ENCODE results near the gene KRTAP10-3. TPM values are rescaled to one million over a fixed set of nuclear protein-coding genes. Genes with fewer than 3 reads are reported as not detected.

KRTAP10-3 gene
- total and polyA plus RNA-seq, 9 of the 15 experiments (the other 6 are each of a cell fraction or from before 2014, with no cell fraction given), result not detected

DNA sequence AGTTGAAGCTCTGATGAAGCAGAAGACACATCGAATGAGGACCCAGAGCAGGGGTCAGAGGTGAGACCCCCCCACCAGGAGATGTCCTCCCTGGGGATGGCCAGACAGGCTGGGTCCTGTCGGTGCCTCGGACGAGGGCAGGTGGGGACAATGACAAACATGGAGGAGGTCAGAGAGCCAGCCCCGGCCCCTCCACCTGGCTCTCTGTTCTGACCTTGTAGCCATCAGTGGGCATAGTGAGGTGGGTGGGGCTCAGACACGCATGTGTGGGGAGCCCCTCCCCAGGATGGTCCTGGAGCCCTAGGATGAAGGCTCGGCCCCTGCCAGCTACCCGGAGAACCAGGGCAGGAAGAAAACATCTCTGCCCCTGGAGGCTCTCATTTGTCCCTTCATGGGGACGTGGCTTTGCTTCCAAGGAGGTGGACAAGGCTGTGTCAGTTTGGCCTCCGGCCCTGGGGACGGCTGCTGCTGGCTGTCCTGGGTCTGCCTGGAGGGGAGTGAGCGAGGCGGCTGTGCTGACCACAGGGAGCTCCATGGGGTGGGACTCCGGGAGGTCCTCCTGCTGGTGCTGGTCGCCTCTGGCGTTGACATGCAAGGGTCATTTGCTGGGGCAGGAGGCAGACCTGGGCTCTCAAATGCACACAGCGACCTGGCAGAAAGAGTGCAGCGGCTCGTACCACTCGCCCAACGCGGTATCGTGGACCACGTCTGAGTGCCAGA lies 31.2 kb upstream of the KRTAP10-3 start:
- FAIRE-seq (no peak), DNase-seq (ENCODE audit: extremely low read depth in 1 of 4, low spot score in 3 of 4) (no peak), ATAC-seq (no peak)
- H3K4me2 ChIP-seq (ENCODE audit: insufficient read depth, low read length), result no peak overlapping the region
- no peaks in the 10 kb centered on the region for H3K79me2 ChIP-seq (ENCODE audit: control insufficient read depth, insufficient read depth, low read length)
- no peak overlapping the region for H2AFZ ChIP-seq (ENCODE audit: low read depth, low read length)
- no peak for TF ChIP-seq PPARD (CRISPR knock-in tag; IDR thresholded peaks at IDR 0.05)
- H3K27ac ChIP-seq (ENCODE audit: extremely low read depth, low read depth, low read length), result no peak overlapping the region
- POLR2A ChIA-PET, result interaction anchor here (0.6 kb wide), 1 partner anchor 96 kb away, joined by 3 read pairs; no protein-coding TSS in a partner anchor
- BruUV-seq (replicated peaks), result no TSS peak
- peaks cover 0 to 9% of the 10 kb centered on the region in 2 experiments; a peak in 1 of 5 replicates for H3K27me3 ChIP-seq (ENCODE audit: control insufficient read depth in 2 of 2, insufficient read depth in 2 of 2, low read length in 2 of 2)
- no peaks in the 10 kb centered on the region for H3K36me3 ChIP-seq (ENCODE audit: control insufficient read depth, insufficient read depth, low read length)
- no peaks in the 10 kb centered on the region for H3K9me1 ChIP-seq (ENCODE audit: control insufficient read depth, insufficient read depth, low read length)
- in situ Hi-C loops (cut with MboI) (no loop called here), intact Hi-C loops (cut with micrococcal nuclease) (no loop called here)
- CTCF ChIA-PET (ENCODE audit: low intra/inter-chr PET ratio), result no interaction called here
- no peaks in the 10 kb centered on the region for H4K20me1 ChIP-seq (replicated peaks; ENCODE audit: control insufficient read depth, insufficient read depth, low read length)
- H3K9me3 ChIP-seq (replicated peaks; ENCODE audit: control insufficient read depth, insufficient read depth, low read depth, low read length), result no peaks in the 10 kb centered on the region; the same call in 1 of the 2 replicates
- 1% methylated on average over 24 of the region's 24 CpGs for WGBS (ENCODE audit: insufficient coverage, low coverage, missing lambda C conversion rate)
- no peak overlapping the region for H3K4me3 ChIP-seq
- peaks cover 19 to 37% of the 10 kb centered on the region in 2 experiments for H3K4me1 ChIP-seq (replicated peaks in 1 of 2; ENCODE audit: control insufficient read depth in 2 of 2, insufficient read depth in 2 of 2, low read length in 2 of 2)
- peak overlapping the region in 1 of 2 experiments; percentile 68; a peak in 1 of 4 replicates for H3K9ac ChIP-seq (ENCODE audit: insufficient read depth in 1 of 2, low read depth in 2 of 2, low read length in 2 of 2)

DNA sequence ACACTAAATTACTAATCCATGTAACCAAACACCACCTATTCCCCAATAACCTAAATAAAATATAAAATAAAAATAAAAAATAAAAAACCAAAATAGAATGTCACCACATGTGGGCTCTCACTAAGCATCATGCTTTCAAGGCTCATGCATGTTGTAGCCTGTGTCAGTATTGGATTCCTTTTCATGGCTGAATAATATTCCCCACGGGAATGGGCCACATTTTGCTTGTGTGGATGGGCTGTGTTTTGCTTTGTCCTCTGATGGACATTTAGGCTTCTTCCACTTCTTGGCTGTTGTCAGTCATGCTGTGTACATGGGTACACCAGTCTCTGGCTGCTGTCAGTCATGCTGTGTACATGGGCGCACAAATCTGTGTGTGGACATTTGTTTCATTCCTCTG lies 30.5 kb upstream of the KRTAP10-3 start:
- 4% methylated on average over 2 of the region's 2 CpGs for WGBS (ENCODE audit: insufficient coverage, low coverage, missing lambda C conversion rate)
- H3K79me2 ChIP-seq (ENCODE audit: control insufficient read depth, insufficient read depth, low read length), result no peaks in the 10 kb centered on the region
- no peak overlapping the region for H2AFZ ChIP-seq (ENCODE audit: low read depth, low read length)
- no peaks in the 10 kb centered on the region for H3K9me1 ChIP-seq (ENCODE audit: control insufficient read depth, insufficient read depth, low read length)
- H3K4me3 ChIP-seq, result no peak overlapping the region
- ATAC-seq (no peak), DNase-seq (ENCODE audit: extremely low read depth in 1 of 4, low spot score in 3 of 4) (no peak), FAIRE-seq (no peak)
- no peaks in the 10 kb centered on the region for H4K20me1 ChIP-seq (replicated peaks; ENCODE audit: control insufficient read depth, insufficient read depth, low read length)
- peaks cover 14 to 37% of the 10 kb centered on the region in 2 experiments for H3K4me1 ChIP-seq (replicated peaks in 1 of 2; ENCODE audit: control insufficient read depth in 2 of 2, insufficient read depth in 2 of 2, low read length in 2 of 2)
- H3K27me3 ChIP-seq (ENCODE audit: control insufficient read depth in 2 of 2, insufficient read depth in 2 of 2, low read length in 2 of 2), result peaks cover 0 to 9% of the 10 kb centered on the region in 2 experiments; a peak in 1 of 5 replicates
- in situ Hi-C loops (cut with MboI), result no loop called here
- ChIA-PET CTCF (ENCODE audit: low intra/inter-chr PET ratio) (no interaction called here), POLR2A (no interaction called here)
- H3K9me3 ChIP-seq (replicated peaks; ENCODE audit: control insufficient read depth, insufficient read depth, low read depth, low read length), result no peaks in the 10 kb centered on the region; the same call in 1 of the 2 replicates
- no peaks in the 10 kb centered on the region for H3K36me3 ChIP-seq (ENCODE audit: control insufficient read depth, insufficient read depth, low read length)
- H3K27ac ChIP-seq (ENCODE audit: extremely low read depth, low read depth, low read length), result no peak overlapping the region
- no peak overlapping the region for H3K9ac ChIP-seq (ENCODE audit: insufficient read depth in 1 of 2, low read depth in 2 of 2, low read length in 2 of 2)
- intact Hi-C loops (cut with micrococcal nuclease), result no loop called here
- H3K4me2 ChIP-seq (ENCODE audit: insufficient read depth, low read length), result no peak overlapping the region
- no TSS peak for BruUV-seq (replicated peaks)
- TF ChIP-seq SAFB (IDR thresholded peaks at IDR 0.05; ENCODE audit: borderline replicate concordance, low read depth, low read length) (no peak), TAF7 (tag; IDR thresholded peaks at IDR 0.05) (no peak), RBM22 (IDR thresholded peaks at IDR 0.05; ENCODE audit: low read depth, low read length, poor library complexity, severe bottlenecking) (no peak), ZNF324 (CRISPR knock-in tag; IDR thresholded peaks at IDR 0.05) (no peak), NBN (IDR thresholded peaks at IDR 0.05; ENCODE audit: low read depth) (no peak), KAT7 (CRISPR knock-in tag; IDR thresholded peaks at IDR 0.05; ENCODE audit: borderline replicate concordance) (no peak), ZBTB7A (IDR thresholded peaks at IDR 0.05; ENCODE audit: borderline replicate concordance, control insufficient read depth, low read depth, low read length) (no peak)
- TF ChIP-seq, protein P1, sequence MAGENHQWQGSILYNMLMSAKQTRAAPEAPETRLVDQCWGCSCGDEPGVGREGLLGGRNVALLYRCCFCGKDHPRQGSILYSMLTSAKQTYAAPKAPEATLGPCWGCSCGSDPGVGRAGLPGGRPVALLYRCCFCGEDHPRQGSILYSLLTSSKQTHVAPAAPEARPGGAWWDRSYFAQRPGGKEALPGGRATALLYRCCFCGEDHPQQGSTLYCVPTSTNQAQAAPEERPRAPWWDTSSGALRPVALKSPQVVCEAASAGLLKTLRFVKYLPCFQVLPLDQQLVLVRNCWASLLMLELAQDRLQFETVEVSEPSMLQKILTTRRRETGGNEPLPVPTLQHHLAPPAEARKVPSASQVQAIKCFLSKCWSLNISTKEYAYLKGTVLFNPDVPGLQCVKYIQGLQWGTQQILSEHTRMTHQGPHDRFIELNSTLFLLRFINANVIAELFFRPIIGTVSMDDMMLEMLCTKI (IDR thresholded peaks at IDR 0.05; ENCODE audit: partially characterized antibody), result no peak
- TF ChIP-seq, protein P2, sequence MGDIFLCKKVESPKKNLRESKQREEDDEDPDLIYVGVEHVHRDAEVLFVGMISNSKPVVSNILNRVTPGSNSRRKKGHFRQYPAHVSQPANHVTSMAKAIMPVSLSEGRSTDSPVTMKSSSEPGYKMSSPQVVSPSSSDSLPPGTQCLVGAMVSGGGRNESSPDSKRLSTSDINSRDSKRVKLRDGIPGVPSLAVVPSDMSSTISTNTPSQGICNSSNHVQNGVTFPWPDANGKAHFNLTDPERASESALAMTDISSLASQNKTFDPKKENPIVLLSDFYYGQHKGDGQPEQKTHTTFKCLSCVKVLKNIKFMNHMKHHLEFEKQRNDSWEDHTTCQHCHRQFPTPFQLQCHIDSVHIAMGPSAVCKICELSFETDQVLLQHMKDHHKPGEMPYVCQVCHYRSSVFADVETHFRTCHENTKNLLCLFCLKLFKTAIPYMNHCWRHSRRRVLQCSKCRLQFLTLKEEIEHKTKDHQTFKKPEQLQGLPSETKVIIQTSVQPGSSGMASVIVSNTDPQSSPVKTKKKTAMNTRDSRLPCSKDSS (IDR thresholded peaks at IDR 0.05; ENCODE audit: low read depth, partially characterized antibody), result no peak
- TF ChIP-seq, protein P3, sequence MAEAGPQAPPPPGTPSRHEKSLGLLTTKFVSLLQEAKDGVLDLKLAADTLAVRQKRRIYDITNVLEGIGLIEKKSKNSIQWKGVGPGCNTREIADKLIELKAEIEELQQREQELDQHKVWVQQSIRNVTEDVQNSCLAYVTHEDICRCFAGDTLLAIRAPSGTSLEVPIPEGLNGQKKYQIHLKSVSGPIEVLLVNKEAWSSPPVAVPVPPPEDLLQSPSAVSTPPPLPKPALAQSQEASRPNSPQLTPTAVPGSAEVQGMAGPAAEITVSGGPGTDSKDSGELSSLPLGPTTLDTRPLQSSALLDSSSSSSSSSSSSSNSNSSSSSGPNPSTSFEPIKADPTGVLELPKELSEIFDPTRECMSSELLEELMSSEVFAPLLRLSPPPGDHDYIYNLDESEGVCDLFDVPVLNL (CRISPR knock-in tag; IDR thresholded peaks at IDR 0.05; ENCODE audit: low read depth), result no peak
